ENCODE measurements around the gene TRPM4.

Gene TRPM4

DNA sequence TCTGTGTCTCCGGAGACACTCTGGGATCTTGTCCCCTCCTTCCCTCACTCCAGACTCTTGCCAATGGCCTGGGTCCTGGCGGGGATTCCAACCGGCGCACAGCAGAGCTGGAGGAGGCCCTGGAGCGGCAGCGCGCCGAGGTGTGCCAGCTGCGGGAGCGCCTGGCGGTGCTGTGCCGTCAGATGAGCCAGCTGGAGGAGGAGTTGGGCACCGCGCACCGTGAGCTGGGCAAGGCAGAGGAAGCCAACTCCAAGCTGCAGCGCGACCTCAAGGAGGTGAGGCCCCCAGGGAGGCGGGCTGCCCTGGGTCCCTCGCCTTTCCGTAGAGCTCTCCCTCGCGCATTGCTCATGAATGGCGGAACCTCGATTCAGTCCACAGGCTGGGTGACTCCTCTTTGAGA is 27.3 kb upstream of the TRPM4 start:
- TF ChIP-seq, protein P1, sequence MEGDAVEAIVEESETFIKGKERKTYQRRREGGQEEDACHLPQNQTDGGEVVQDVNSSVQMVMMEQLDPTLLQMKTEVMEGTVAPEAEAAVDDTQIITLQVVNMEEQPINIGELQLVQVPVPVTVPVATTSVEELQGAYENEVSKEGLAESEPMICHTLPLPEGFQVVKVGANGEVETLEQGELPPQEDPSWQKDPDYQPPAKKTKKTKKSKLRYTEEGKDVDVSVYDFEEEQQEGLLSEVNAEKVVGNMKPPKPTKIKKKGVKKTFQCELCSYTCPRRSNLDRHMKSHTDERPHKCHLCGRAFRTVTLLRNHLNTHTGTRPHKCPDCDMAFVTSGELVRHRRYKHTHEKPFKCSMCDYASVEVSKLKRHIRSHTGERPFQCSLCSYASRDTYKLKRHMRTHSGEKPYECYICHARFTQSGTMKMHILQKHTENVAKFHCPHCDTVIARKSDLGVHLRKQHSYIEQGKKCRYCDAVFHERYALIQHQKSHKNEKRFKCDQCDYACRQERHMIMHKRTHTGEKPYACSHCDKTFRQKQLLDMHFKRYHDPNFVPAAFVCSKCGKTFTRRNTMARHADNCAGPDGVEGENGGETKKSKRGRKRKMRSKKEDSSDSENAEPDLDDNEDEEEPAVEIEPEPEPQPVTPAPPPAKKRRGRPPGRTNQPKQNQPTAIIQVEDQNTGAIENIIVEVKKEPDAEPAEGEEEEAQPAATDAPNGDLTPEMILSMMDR (conservative IDR thresholded peaks at IDR 0.05) = no peak
- no peak overlapping the region for H3K27ac ChIP-seq

GRCh38 chr19:49132974-49133609 is 24.5 kb upstream of the TRPM4 start:
- H3K27ac ChIP-seq = no peak overlapping the region
- TF ChIP-seq, protein P1 (conservative IDR thresholded peaks at IDR 0.05) = no peak

- H3K27ac ChIP-seq = no peak overlapping the region
- TF ChIP-seq, protein P1 (conservative IDR thresholded peaks at IDR 0.05) = no peak
Observed at GRCh38 chr19:49133621-49134454, 23.8 kb upstream of the TRPM4 start.

DNA sequence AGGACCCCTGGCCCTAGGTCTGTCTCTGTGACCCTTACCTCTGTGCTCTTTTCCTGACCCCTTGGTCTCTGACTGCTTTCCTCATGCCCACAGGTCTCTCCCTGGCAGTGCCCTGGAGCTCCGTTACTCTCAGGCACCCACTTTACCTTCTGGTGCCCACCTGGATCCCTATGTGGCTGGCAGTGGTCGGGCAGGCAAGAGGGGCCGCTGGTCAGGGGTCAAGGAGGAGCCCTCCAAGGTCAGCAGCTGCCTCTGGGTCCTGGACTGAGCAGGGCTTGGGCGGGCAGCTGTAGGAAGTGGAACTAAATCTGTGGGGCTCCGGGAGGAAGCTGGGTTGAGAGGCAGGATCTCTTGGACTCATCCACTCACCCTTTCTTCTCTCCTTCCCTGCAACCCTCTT is 21.9 kb upstream of the TRPM4 start:
- TF ChIP-seq, protein P1 (conservative IDR thresholded peaks at IDR 0.05) = no peak
- no peak overlapping the region for H3K27ac ChIP-seq

- no peak overlapping the region for H3K27ac ChIP-seq
- TF ChIP-seq, protein P1 (conservative IDR thresholded peaks at IDR 0.05) = no peak
Observed at GRCh38 chr19:49136771-49137171, 20.8 kb upstream of the TRPM4 start.

DNA sequence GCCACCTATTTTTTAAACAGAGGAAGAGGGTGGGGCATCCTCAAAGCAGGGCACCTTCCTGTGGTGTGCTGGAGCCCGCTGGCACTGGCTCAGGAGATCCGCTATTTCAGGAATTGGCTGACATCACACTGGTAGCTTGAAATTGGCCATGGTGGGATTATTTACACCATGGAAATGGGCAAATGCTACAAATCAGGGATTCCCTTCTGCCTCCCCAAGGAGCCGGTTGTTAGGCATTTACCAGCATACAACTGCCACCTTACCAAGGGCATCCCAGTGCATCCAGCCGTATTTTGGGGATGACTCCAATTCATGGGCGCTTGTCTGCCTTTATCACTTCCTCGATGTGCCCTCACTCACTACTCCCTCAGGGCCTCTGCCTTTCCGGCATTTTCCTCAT is 16.6 kb upstream of the TRPM4 start:
- H3K27ac ChIP-seq = no peak overlapping the region
- TF ChIP-seq, protein P1 (conservative IDR thresholded peaks at IDR 0.05) = no peak

- no peak overlapping the region for H3K27ac ChIP-seq
- TF ChIP-seq, protein P1 (conservative IDR thresholded peaks at IDR 0.05) = no peak
Observed at GRCh38 chr19:49141352-49141751, 16.2 kb upstream of the TRPM4 start.

Data from VCaP (cell line).